Neural cell (in vitro differentiated cells): Measurements from ENCODE around the gene ENGASE. TPM values are rescaled to one million over a fixed set of nuclear protein-coding genes. Genes with fewer than 3 reads are reported as not detected.

Source experiments
- H2AFZ ChIP-seq: fragments of 200-600, 300-800 bp; sonication (generic), shearing (Covaris generic); 2 replicates; pipeline ENCODE4 v1.6.0; 2014; ENCODE audit warnings: low read depth, mild to moderate bottlenecking, antibody characterized with exemption, low read length, moderate library complexity
- H3F3A ChIP-seq: fragments of 200-600 bp; shearing (Covaris generic); 2 replicates; pipeline ENCODE4 v1.6.1; 2016; ENCODE audit warnings: mild to moderate bottlenecking, moderate library complexity, mixed read lengths, antibody characterized with exemption, low read length; ENCODE audit not compliant: insufficient read depth, poor library complexity, severe bottlenecking
- H3K27ac ChIP-seq: fragments of 200-600, 300-800 bp; sonication (generic), shearing (Covaris generic); 2 replicates; pipeline ENCODE4 v1.5.1; 2014; ENCODE audit warnings: mild to moderate bottlenecking, low read length, moderate library complexity
- H3K27me3 ChIP-seq: fragments of 300-800, 200-600 bp; sonication (generic), shearing (Covaris generic); 2 replicates; pipeline ENCODE4 v1.6.0; 2014; ENCODE audit warnings: mild to moderate bottlenecking, low read depth, low read length, moderate library complexity; ENCODE audit not compliant: insufficient read depth
- H3K36me3 ChIP-seq: fragments of 300-800, 200-600 bp; sonication (generic), shearing (Covaris generic); 2 replicates; pipeline ENCODE4 v1.5.1; 2014; ENCODE audit warnings: mild to moderate bottlenecking, antibody characterized with exemption, low read length, moderate library complexity; ENCODE audit not compliant: insufficient read depth
- H3K4me2 ChIP-seq: fragments of 300-800, 200-600 bp; sonication (generic), shearing (Covaris generic); 2 replicates; pipeline ENCODE4 v1.6.0; 2014; ENCODE audit warnings: mild to moderate bottlenecking, low read length
- H3K4me3 ChIP-seq: fragments of 300-800, 200-600 bp; sonication (generic), shearing (Covaris generic); 2 replicates; pipeline ENCODE4 v1.5.1; 2014; ENCODE audit warnings: mild to moderate bottlenecking, low read length, moderate library complexity
- H3K79me2 ChIP-seq: fragments of 200-600 bp; shearing (Covaris generic); replicated peaks from 2 replicates; pipeline ENCODE4 v1.6.0; 2014; ENCODE audit warnings: mild to moderate bottlenecking, low read length, moderate library complexity; ENCODE audit not compliant: insufficient read depth
- H3K9ac ChIP-seq: fragments of 300-800, 200-600 bp; sonication (generic), shearing (Covaris generic); 2 replicates; pipeline ENCODE4 v1.6.1; 2016; ENCODE audit warnings: mild to moderate bottlenecking, low read length, mixed read lengths
- H3K9me2 ChIP-seq: fragments of 200-600 bp; shearing (Covaris generic); 2 replicates; pipeline ENCODE4 v1.6.1; 2016; ENCODE audit warnings: mild to moderate bottlenecking, low read length, mixed read lengths; ENCODE audit not compliant: insufficient read depth
- H3K9me3 ChIP-seq: fragments of 200-600, 300-800 bp; sonication (generic), shearing (Covaris generic); 2 replicates; pipeline ENCODE4 v1.6.1; 2016; ENCODE audit warnings: mild to moderate bottlenecking, mixed run types, low read length, moderate library complexity, mixed read lengths
- H4K20me1 ChIP-seq: fragments of 200-600 bp; shearing (Covaris generic); 2 replicates; pipeline ENCODE4 v1.6.1; 2016; ENCODE audit warnings: mild to moderate bottlenecking, mixed run types; ENCODE audit not compliant: insufficient read depth
- CTCF ChIP-seq: fragments of 450-650 bp; IDR thresholded peaks from 2 replicates; pipeline ENCODE4 v1.5.1; 2014; ENCODE audit warnings: antibody characterized with exemption, mild to moderate bottlenecking, moderate library complexity; ENCODE audit not compliant: poor library complexity, severe bottlenecking
- EP300 ChIP-seq: fragments of 450-650 bp; conservative IDR thresholded peaks from 2 replicates; pipeline ENCODE4 v1.6.1; 2014; ENCODE audit warnings: antibody characterized with exemption, mild to moderate bottlenecking, moderate library complexity; ENCODE audit not compliant: poor library complexity, severe bottlenecking
- EZH2 ChIP-seq: fragments of 200-600, 300-800 bp; shearing (Covaris generic), sonication (generic); IDR thresholded peaks from 2 replicates; pipeline ENCODE4 v1.6.1; 2014; ENCODE audit warnings: antibody characterized with exemption, low read length, borderline replicate concordance, mild to moderate bottlenecking; ENCODE audit not compliant: insufficient read depth, poor library complexity, severe bottlenecking
- MXI1 ChIP-seq: fragments of 450-650 bp; conservative IDR thresholded peaks from 2 replicates; pipeline ENCODE4 v1.6.1; 2014; ENCODE audit warnings: antibody characterized with exemption, mild to moderate bottlenecking; ENCODE audit not compliant: poor library complexity, severe bottlenecking
- POLR2AphosphoS5 ChIP-seq: IDR thresholded peaks from 2 replicates; pipeline ENCODE4 v1.6.1; 2012
- RAD21 ChIP-seq: fragments of 450-650 bp; conservative IDR thresholded peaks from 2 replicates; pipeline ENCODE4 v1.6.1; 2014; ENCODE audit warnings: antibody characterized with exemption, mild to moderate bottlenecking, moderate library complexity
- REST ChIP-seq: IDR thresholded peaks from 2 replicates; pipeline ENCODE4 v1.6.1; 2012; ENCODE audit warnings: borderline replicate concordance
- SMC3 ChIP-seq: fragments of 450-650 bp; conservative IDR thresholded peaks from 2 replicates; pipeline ENCODE4 v1.6.1; 2014; ENCODE audit warnings: antibody characterized with exemption, mild to moderate bottlenecking, moderate library complexity; ENCODE audit not compliant: poor library complexity
- TAF1 ChIP-seq: IDR thresholded peaks from 2 replicates; pipeline ENCODE4 v1.6.1; 2012; ENCODE audit warnings: low read depth
- polyA plus RNA-seq: library from polyadenylated mRNA; depleted of rRNA; stranded (reverse); fragments of >200 nt; gene quantifications from 2 replicates; pipeline ENCODE4 v1.2.3, GENCODE V29; 2014

ENGASE gene
- polyA plus RNA-seq, 1 donor from 2014 or later = 13.0 TPM

- H4K20me1 ChIP-seq = no peaks in the 10 kb centered on the region
- no peak overlapping the region for H2AFZ ChIP-seq
- no peak for TF ChIP-seq CTCF
- no peak for TF ChIP-seq REST
- no peak for TF ChIP-seq EP300
- no peak for TF ChIP-seq TAF1
- TF ChIP-seq MXI1 = no peak
- TF ChIP-seq RAD21 = no peak
- TF ChIP-seq EZH2 = no peak
Observed at GRCh38 chr17:79126139-79126538, 51.5 kb downstream of the ENGASE start.

GRCh38 chr17:79127534-79128135, 53.0 kb downstream of the ENGASE start:
- H3F3A ChIP-seq = no peaks in the 10 kb centered on the region
- H3K4me3 ChIP-seq = no peak overlapping the region
- H2AFZ ChIP-seq = no peak overlapping the region
- H4K20me1 ChIP-seq = no peaks in the 10 kb centered on the region
- no peaks in the 10 kb centered on the region for H3K9me3 ChIP-seq
- H3K27ac ChIP-seq = no peak overlapping the region
- H3K9me2 ChIP-seq = no peaks in the 10 kb centered on the region
- no peaks in the 10 kb centered on the region for H3K27me3 ChIP-seq
- TF ChIP-seq REST (no peak), POLR2AphosphoS5 (no peak), MXI1 (no peak), RAD21 (no peak), EZH2 (no peak), EP300 (no peak), SMC3 (no peak), TAF1 (no peak), CTCF (no peak)
- H3K9ac ChIP-seq = no peak overlapping the region
- no peaks in the 10 kb centered on the region for H3K36me3 ChIP-seq
- H3K4me2 ChIP-seq = no peak overlapping the region
- H3K79me2 ChIP-seq = no peaks in the 10 kb centered on the region

More at GRCh38 chr17:79126139-79126538, 51.5 kb downstream of the ENGASE start:
- Histone ChIP-seq H3K79me2 (no peaks in the 10 kb centered on the region), H3F3A (no peaks in the 10 kb centered on the region), H3K27ac (no peak overlapping the region), H3K9me2 (no peaks in the 10 kb centered on the region), H3K27me3 (no peaks in the 10 kb centered on the region), H3K4me2 (no peak overlapping the region), H3K9me3 (no peaks in the 10 kb centered on the region), H3K36me3 (no peaks in the 10 kb centered on the region), H3K4me3 (no peak overlapping the region), H3K9ac (no peak overlapping the region)
